ENCODE measurements around the gene TJAP1. TPM values are rescaled to one million over a fixed set of nuclear protein-coding genes. Genes with fewer than 3 reads are reported as not detected.

Gene TJAP1
- total RNA-seq, 1 donor from 2014 or later: 52.1 TPM

DNA sequence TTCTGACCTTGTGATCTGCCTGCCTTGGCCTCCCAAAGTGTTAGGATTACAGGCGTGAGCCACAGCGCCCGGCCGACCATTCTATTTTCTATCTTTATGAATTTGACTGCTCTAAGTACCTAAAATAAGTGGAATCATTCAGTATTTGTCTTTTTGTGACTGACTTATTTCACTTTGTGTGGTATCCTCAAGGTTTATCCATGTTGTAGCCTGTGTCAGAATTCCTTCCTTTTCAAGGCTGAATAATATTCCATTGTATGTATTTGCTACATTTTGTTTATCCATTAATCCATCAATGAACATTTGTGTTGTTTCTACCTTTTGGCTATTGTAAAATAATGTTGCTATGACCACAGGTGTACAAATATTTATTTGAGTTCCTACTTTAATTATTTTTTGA is 4.9 kb upstream of the TJAP1 start:
- Mint-ChIP-seq H3K27me3 (ENCODE audit: low read depth) (peaks cover 12% of the 10 kb centered on the region), H3K36me3 (ENCODE audit: low read depth) (no peaks in the 10 kb centered on the region), H3K27ac (ENCODE audit: unreplicated experiment) (no peak overlapping the region), H3K9me3 (no peaks in the 10 kb centered on the region), H3K4me3 (no peak overlapping the region), H3K4me1 (peaks cover 14% of the 10 kb centered on the region)
- TF ChIP-seq, protein P1, sequence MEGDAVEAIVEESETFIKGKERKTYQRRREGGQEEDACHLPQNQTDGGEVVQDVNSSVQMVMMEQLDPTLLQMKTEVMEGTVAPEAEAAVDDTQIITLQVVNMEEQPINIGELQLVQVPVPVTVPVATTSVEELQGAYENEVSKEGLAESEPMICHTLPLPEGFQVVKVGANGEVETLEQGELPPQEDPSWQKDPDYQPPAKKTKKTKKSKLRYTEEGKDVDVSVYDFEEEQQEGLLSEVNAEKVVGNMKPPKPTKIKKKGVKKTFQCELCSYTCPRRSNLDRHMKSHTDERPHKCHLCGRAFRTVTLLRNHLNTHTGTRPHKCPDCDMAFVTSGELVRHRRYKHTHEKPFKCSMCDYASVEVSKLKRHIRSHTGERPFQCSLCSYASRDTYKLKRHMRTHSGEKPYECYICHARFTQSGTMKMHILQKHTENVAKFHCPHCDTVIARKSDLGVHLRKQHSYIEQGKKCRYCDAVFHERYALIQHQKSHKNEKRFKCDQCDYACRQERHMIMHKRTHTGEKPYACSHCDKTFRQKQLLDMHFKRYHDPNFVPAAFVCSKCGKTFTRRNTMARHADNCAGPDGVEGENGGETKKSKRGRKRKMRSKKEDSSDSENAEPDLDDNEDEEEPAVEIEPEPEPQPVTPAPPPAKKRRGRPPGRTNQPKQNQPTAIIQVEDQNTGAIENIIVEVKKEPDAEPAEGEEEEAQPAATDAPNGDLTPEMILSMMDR (conservative IDR thresholded peaks at IDR 0.05): no peak
- DNase-seq (ENCODE audit: low read depth, low spot score): no peak

DNA sequence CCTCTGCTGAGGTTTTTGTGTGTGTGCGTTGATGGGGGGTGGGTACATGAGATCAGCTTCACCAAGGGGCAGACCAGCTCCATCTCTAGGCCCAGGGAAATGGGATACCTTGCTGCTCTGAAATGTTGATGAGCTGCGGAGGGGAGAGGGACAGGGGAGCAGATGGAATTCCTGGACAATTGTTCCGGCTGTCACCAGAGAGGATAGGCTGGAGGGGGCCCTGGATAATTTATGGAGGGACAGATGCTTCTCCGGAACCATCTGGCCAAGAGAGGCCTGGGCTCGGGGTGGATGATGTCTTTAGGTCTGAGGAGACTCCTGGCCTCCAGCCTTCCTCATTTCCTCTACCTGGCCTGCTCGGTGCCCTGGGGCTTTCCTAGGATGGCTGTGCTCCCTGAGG is 1.9 kb upstream of the TJAP1 start:
- no peaks in the 10 kb centered on the region for H3K36me3 Mint-ChIP-seq (ENCODE audit: low read depth)
- no peak for DNase-seq (ENCODE audit: low read depth, low spot score)
- no peak overlapping the region for H3K27ac Mint-ChIP-seq (ENCODE audit: unreplicated experiment)
- H3K4me3 Mint-ChIP-seq: peak overlapping the region; percentile 69
- peaks cover 7% of the 10 kb centered on the region for H3K27me3 Mint-ChIP-seq (ENCODE audit: low read depth)
- TF ChIP-seq, protein P1 (conservative IDR thresholded peaks at IDR 0.05): no peak
- peaks cover 33% of the 10 kb centered on the region for H3K4me1 Mint-ChIP-seq
- H3K9me3 Mint-ChIP-seq: no peaks in the 10 kb centered on the region

DNA sequence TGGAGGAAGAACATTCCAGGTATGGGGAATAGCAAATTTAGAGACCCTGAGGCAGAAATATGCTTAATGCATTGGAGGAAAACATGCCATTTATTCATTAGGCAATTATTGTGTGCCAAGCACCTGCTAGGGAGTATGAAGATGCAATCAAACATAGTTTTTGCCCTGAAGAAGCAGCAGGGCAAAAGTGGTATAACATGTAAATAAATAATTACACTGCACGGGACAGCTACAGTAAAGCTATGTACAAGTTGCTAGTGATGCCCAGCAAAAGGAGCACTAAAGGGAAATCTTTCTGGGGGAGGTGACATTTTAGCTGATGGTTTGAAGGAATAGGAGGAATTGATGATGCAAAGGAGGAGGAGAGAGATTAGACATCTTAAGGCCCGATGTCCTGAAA is 624 bp upstream of the TJAP1 start:
- H3K36me3 Mint-ChIP-seq (ENCODE audit: low read depth): no peaks in the 10 kb centered on the region
- no peaks in the 10 kb centered on the region for H3K27me3 Mint-ChIP-seq (ENCODE audit: low read depth)
- peaks cover 39% of the 10 kb centered on the region for H3K4me1 Mint-ChIP-seq
- DNase-seq (ENCODE audit: low read depth, low spot score): no peak
- peak overlapping the region; percentile 90 for H3K4me3 Mint-ChIP-seq
- TF ChIP-seq, protein P1 (conservative IDR thresholded peaks at IDR 0.05): no peak
- H3K27ac Mint-ChIP-seq (ENCODE audit: unreplicated experiment): no peak overlapping the region
- H3K9me3 Mint-ChIP-seq: no peaks in the 10 kb centered on the region

DNA sequence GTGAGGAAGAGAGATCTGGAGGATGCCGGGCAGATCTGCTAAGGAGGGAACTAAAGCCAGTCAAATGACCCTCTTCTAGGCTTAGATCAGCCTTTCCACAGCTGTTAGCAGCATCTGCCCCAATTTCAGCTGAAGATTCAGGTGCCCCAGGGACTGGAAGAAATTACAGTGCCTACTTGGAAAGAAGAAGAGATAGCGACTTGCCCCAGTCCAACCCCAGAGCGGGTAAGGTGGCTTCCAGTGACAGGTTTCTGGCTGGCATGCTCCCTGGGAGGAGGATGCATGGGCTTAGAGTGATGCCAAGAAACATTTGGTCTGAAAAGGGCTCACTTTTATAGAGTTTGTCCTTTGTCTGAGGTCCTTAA is 620 bp downstream of the TJAP1 start:
- Mint-ChIP-seq H3K36me3 (ENCODE audit: low read depth) (no peaks in the 10 kb centered on the region), H3K27me3 (ENCODE audit: low read depth) (no peaks in the 10 kb centered on the region), H3K4me1 (peaks cover 47% of the 10 kb centered on the region), H3K27ac (ENCODE audit: unreplicated experiment) (peak overlapping the region; percentile 97), H3K4me3 (peak overlapping the region; percentile 90), H3K9me3 (no peaks in the 10 kb centered on the region)
- TF ChIP-seq, protein P1 (conservative IDR thresholded peaks at IDR 0.05): no peak
- DNase-seq (ENCODE audit: low read depth, low spot score): no peak

DNA sequence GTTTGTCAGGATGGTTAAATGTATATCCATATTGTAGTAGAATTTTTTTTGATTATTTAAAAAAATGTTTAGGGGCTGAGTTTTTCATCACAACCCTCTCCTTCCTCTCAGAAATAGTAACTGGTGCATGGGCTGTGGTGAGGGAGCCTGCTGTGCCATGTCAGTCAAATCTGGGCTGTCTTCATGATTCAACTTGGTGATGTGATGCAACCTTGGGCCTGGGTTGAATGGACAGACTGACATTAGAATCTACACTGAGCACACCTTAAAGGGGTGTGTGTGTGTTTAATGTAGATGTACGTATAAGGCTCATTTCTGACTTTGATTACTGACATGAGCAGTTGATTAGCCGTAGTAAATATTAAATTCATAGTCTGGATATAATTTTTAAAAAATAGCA is 3.7 kb downstream of the TJAP1 start:
- TF ChIP-seq, protein P1 (conservative IDR thresholded peaks at IDR 0.05): no peak
- no peak overlapping the region for H3K27ac Mint-ChIP-seq (ENCODE audit: unreplicated experiment)
- no peaks in the 10 kb centered on the region for H3K36me3 Mint-ChIP-seq (ENCODE audit: low read depth)
- H3K4me1 Mint-ChIP-seq: peaks cover 51% of the 10 kb centered on the region
- peak overlapping the region; percentile 58 for H3K4me3 Mint-ChIP-seq
- H3K9me3 Mint-ChIP-seq: no peaks in the 10 kb centered on the region
- no peaks in the 10 kb centered on the region for H3K27me3 Mint-ChIP-seq (ENCODE audit: low read depth)
- no peak for DNase-seq (ENCODE audit: low read depth, low spot score)

Measured in neural crest cell (in vitro differentiated cells).